ENCODE data around the gene TRABD2B.
A peak's percentile ranks its signal among the peaks of the same experiment; 100 is the strongest.

TRABD2B gene

DNA sequence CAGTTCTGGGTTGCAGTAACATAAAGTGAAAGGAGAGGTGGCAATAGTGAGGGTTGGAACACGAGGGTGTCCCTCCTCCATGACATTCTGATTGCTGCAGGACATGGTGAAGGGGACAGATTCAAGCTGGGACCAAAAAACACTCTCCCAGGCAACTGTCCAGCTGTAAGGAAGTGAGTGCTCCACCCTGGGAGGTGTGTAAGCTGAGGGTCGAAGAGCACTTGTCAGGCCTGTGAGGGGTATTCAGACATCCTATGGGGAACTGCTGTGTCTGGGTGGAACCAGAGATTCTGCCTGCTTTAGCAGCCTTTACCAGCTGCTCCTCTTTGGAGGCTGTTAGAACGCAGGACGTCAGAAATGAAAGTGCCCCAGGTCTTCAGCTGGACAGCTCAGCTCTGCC lies 212.1 kb downstream of the TRABD2B start:
- no peak for DNase-seq (ENCODE audit: low read depth)
- TF ChIP-seq, protein P1, sequence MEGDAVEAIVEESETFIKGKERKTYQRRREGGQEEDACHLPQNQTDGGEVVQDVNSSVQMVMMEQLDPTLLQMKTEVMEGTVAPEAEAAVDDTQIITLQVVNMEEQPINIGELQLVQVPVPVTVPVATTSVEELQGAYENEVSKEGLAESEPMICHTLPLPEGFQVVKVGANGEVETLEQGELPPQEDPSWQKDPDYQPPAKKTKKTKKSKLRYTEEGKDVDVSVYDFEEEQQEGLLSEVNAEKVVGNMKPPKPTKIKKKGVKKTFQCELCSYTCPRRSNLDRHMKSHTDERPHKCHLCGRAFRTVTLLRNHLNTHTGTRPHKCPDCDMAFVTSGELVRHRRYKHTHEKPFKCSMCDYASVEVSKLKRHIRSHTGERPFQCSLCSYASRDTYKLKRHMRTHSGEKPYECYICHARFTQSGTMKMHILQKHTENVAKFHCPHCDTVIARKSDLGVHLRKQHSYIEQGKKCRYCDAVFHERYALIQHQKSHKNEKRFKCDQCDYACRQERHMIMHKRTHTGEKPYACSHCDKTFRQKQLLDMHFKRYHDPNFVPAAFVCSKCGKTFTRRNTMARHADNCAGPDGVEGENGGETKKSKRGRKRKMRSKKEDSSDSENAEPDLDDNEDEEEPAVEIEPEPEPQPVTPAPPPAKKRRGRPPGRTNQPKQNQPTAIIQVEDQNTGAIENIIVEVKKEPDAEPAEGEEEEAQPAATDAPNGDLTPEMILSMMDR (IDR thresholded peaks at IDR 0.05; ENCODE audit: low read length, missing control alignments) = no peak
- no peak overlapping the region for H3K4me3 ChIP-seq (replicated peaks; ENCODE audit: low read depth, low read length)

DNA sequence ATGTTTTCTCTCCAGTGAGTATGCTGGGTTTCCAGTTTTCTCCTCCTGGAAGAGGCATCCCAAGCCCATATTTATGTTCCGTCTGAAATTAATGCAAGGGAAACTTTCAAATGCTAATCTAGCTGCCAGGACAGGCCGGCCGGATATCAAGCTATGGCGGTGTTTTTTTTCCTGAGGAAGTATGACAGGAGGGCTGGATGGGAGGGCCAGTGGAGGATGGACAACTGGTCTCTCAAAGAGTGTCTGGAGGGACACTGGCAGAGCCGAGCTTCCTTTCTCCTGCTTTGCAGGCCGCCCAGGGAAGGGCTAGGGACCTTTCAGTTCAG lies 212.7 kb downstream of the TRABD2B start:
- TF ChIP-seq, protein P1 (IDR thresholded peaks at IDR 0.05; ENCODE audit: low read length, missing control alignments) = no peak
- no peak overlapping the region for H3K4me3 ChIP-seq (replicated peaks; ENCODE audit: low read depth, low read length)
- DNase-seq (ENCODE audit: low read depth) = no peak

DNA sequence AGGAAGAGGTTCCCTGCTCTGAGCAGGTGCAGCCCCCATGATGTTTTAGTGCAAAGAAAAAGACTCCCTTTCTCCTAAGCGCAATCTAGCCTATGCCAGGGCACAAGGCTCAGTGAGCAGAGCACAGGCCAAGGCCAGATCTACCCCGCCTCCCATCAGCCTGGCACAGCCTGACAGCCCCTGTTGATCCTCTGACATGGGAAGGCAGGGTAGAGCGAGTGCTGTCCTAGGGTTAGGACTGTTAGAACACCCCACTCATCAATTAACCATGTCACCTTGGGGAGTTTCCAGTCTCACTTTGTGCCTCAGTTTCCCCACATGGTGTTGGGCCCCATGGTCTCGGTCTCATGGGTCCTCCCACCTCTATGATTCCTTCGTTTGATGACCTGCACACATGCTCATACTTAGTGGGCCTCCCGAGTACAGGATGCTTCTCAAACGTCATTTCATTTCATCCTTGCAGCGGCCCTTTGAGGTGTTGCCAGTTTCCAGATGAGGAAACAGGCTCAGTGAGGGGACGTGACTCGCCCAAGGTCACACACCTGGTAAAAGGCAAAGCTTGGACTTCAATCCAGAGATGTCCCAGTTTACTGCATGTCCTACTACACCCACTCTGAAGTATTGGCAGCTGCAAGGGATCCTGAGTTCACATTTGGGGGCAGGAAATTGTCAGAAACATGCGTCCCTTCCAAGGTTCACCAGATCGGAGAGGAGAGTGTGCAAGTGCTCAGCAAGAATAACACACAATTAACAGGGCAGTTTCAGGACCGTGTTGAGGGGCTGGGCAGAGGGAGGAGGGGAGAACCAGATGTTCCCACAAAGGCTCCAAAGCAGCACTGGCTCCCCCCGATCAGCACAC lies 213.3 kb downstream of the TRABD2B start:
- no peak overlapping the region for H3K4me3 ChIP-seq (replicated peaks; ENCODE audit: low read depth, low read length)
- DNase-seq (ENCODE audit: low read depth) = no peak
- TF ChIP-seq, protein P1 (IDR thresholded peaks at IDR 0.05; ENCODE audit: low read length, missing control alignments) = no peak

DNA sequence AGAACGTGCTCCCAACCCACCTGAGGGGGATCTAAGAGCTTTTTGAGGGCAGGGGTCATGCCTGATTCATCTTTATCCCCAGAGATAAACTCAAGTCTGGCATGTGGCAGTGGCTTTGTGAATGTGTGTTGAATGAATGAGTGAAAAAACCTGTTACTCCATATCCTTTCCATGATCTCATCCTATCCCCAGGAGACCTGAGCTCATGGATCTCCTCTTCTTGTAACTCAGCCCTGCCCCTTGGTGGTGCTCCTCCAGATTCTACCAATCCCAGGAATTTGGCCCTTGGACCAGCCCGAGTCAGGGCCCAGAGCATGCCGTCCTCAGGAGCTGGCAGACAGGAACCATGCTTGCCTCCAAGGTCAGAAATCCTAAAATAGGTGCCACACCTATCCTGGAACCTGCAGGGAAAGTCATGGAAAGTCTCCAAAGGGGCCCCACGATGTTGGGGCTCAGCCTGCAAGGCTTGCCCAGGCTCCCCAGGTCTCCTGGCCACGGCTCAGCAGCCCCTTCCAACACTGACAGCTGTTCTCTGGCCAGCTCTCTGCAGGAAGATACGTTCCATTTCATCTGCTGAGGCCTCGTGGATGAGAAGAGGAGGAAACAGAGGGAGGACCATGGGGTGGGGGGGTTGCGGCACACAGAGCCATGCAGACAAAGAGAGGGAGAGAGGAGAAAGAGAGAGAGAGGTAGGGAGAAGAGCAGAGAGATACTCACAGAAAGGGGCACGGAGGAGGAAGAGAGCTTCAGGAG lies 214.6 kb downstream of the TRABD2B start:
- TF ChIP-seq, protein P1 (IDR thresholded peaks at IDR 0.05; ENCODE audit: low read length, missing control alignments) = no peak
- no peak overlapping the region for H3K4me3 ChIP-seq (replicated peaks; ENCODE audit: low read depth, low read length)
- DNase-seq (ENCODE audit: low read depth) = peak; percentile 2

DNA sequence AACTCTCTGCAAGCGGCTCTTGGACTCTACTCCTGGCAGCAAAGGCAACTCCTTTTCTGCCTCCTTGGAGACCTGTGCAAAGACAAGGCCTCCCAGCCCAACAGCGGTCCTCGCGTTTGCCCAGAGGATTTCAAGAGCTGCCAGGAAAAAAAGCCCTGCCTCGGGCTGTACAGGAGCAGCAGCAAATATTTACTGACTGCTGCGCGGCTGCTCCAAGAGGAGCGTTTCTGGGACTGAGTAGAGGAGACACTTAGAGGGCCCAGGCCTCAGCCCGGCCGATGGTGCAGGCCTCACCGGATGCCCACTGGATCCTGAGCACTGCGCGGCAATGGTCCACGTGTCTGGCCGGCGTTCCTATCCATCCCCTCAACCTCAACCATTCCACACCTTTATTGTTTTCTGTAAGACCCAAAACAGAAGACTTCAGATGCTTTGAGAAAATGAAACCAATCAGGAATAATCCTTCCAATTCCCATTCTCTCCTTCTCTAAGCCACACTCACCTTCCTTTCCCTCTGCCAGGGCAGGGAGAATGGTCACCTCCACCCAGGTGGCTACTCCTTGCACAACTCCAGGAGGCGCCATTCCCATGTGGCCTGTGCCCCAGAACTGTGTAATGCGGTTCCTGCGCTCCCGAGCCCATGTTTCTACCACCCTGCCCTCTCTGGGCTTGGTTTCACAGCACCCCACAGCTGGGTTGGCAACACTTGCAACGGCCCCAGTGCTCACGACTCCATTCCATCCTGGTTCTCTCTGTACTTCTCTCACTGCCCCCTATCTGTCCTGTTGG lies 215.8 kb downstream of the TRABD2B start:
- TF ChIP-seq, protein P1 (IDR thresholded peaks at IDR 0.05; ENCODE audit: low read length, missing control alignments) = no peak
- no peak for DNase-seq (ENCODE audit: low read depth)
- H3K4me3 ChIP-seq (replicated peaks; ENCODE audit: low read depth, low read length) = no peak overlapping the region

DNA sequence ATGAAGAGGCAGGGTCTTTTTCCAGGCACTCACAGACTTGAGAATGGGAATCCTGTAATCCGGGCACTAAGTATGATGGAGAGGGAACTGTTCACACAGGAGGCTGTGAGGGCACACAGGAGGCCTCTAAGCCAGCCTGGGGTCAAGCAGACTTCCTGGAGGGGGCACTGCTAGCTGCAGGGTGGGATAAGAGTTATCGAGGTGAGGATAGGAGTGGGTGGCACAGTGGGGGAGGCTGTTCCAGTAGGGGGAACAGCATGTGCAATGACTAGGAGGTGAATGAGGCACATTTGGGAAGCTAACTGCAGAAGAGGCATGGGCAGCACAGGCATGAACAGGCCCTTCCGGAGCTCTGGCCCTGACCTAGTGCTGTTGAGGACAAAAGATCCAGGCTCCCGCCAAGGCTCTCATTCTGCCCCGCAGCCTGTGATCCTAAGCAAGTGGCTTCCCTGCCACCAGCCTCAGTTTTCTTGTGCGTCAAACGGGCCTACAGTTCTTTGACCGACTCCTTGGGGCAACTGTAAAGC lies 216.7 kb downstream of the TRABD2B start:
- no peak for DNase-seq (ENCODE audit: low read depth)
- TF ChIP-seq, protein P1 (IDR thresholded peaks at IDR 0.05; ENCODE audit: low read length, missing control alignments) = no peak
- H3K4me3 ChIP-seq (replicated peaks; ENCODE audit: low read depth, low read length) = no peak overlapping the region

Measured in fibroblast of pulmonary artery (primary cell).